AG10803 (cell line): Measurements from ENCODE around the gene MED15.
"Not testable (repeated sequence)": the region's sequence is repeated elsewhere in the genome, so short reads cannot be mapped to it uniquely, and the experiment has no call there.

Experiments used
- DNase-seq: peaks from one replicate; pipeline ENCODE4 v3.0.0; 2010; ENCODE audit warnings: low read depth
- H3K4me3 ChIP-seq: 2 replicates; pipeline ENCODE4 v1.5.1; 2011; ENCODE audit warnings: mild to moderate bottlenecking, low read length, control low read depth
- CTCF ChIP-seq: conservative IDR thresholded peaks from 2 replicates; pipeline ENCODE4 v1.5.1; 2011; ENCODE audit warnings: mild to moderate bottlenecking, low read length, control low read depth, inconsistent platforms

MED15 gene

DNA sequence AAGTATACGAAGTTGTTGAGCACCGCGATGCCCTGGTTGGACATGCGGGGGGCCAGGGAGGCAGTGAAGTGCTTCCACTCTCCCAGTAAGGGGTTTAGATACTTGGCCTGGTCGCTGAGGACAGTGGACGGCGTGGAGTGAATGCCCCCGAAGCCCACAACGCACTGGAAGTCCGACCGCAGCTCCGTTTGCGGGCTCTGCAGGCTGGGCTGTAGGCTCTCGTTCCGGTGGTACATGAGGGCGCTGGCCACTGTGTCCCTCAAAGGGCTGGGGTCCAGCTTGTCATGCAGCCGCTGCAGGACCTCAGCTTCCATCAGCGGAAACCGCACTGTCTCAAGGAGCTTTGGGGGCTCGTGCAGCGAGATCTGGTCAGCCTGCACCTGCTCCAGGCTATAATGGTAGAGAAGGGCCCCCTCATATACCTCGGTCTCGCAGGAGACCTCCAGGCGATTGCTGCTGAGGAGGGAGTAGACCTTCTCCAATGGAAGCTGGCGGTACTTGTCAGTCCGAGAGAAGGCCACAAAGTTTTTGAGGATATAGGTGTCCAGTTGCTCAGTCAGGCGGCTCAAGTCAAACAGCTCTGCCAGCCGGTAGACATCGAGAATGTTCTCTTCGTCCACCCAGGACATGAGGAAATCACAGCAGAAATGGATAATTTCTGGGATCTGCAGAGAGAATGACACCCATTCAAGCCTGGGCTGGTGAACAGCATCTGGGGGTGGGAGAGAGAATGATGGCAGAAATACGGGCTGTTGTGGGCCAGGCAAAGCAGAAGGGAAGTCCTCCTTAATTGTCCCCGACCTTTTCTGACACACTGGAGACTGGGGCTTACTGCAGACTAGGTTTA, 42.3 kb upstream of the MED15 start:
- no peak for TF ChIP-seq CTCF
- H3K4me3 ChIP-seq = no peak overlapping the region
- no peak for DNase-seq

DNA sequence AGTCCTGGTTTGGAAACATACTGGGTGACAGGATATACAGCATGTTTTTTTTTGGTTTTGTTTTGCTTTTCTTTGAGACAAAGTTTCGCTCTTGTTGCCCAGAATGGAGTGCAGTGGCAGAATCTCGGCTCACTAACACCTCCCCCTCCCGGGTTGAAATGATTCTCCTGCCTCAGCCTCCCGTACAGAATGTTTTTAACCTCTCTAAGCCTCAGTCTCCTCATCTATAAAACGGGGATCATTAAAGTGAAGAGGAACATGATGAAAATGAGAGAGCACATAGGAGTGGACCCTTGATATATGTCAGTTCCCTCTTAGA, 41.7 kb upstream of the MED15 start:
- TF ChIP-seq CTCF = no peak
- H3K4me3 ChIP-seq = no peak overlapping the region
- DNase-seq = no peak

GRCh38 chr22:20466659-20467379, 40.6 kb upstream of the MED15 start:
- no peak for TF ChIP-seq CTCF
- H3K4me3 ChIP-seq = no peak overlapping the region
- no peak for DNase-seq

- TF ChIP-seq CTCF = no peak
- H3K4me3 ChIP-seq = no peak overlapping the region
- DNase-seq = no peak
Measured at GRCh38 chr22:20469110-20469868, 38.1 kb upstream of the MED15 start.

- H3K4me3 ChIP-seq, DNase-seq: not testable (repeated sequence)
Measured at GRCh38 chr22:20470525-20470924, 36.9 kb upstream of the MED15 start.

DNA sequence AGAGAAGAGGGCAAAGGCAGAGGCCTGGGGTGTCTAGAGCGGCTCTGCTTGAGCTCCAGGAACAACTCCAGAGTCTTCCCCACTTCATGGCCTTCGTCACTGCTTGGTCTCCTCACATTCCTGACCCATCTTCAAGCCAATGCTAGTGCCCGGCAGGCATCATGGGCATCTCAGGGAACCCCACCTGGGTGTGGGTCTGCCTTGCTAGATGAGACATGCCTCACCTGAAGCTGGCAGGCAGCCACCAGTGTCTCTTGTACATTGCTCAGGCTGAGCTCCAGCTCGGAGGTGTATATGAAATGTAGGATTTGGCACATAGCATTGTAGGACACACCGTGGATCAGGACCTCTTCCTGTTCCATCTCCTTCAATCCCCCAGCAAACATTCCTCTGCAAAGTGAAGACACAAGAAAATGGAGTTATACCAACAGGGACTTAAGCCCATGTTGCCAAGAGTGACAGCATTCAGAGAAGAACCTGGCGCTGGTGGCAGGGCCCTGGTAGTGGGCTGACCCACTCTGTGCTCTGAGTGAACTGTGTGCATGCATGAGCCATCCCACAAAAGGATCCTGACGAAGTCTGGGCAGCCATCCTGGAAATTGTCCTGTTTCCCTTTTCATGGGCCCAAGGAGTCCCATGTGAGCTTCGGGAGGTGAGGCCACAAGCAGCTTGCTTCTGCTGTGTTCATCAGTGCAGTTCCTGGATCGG, 36.1 kb upstream of the MED15 start:
- no peak for DNase-seq
- no peak for TF ChIP-seq CTCF

DNA sequence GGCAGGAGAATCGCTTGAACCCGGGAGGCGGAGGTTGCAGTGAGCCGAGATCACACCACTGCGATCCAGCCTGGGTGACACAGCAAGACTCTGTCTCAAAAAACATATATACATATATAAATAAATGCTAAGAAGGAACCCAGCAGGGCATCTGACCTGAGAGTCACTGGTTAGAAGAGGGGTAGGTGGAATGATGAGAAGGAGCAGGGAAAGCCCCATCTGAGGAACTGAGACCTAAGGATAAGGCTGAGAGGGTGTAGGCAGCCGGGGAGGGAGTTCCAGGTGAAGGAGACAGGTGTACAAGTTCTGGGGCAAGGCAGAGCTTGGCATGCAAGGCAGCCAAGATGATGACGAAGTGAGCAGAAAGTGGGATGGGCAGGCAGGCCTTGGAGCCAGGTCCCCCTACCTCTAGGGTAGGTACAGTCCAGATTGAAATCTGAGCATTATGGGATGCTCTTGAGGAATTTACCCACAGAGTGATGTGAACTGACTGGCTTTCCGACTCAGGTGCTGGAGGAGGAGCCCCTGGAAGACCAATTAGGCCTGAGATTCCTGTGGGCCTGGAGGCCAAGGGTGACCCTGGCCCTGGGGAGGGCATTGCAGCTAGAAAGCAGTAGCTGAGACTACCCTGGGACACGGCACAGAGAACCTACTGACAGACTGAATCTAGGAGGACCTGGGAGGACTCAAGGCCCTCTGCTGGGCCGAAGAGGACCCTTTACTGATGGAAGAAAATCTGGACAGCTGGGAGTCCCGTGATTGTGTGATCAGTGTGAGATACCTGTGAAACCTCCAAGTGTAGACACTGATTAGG, 34.6 kb upstream of the MED15 start:
- H3K4me3 ChIP-seq = no peak overlapping the region
- no peak for DNase-seq
- no peak for TF ChIP-seq CTCF

More for the DNA sequence above, 36.1 kb upstream of the MED15 start:
- H3K4me3 ChIP-seq = no peak overlapping the region
